ENCODE results near the gene PTPRD. TPM values are rescaled to one million over a fixed set of nuclear protein-coding genes. Genes with fewer than 3 reads are reported as not detected.

Gene PTPRD
- total RNA-seq, 1 experiment from 2014 or later = 32.5 TPM

GRCh38 chr9:10045598-10045997 lies 567.2 kb downstream of the PTPRD start:
- Histone ChIP-seq H3K23me2 (ENCODE audit: insufficient read length, low read depth, low read length, poor library complexity, severe bottlenecking) (no peaks in the 10 kb centered on the region), H4K5ac (ENCODE audit: insufficient read length, low read depth, low read length) (no peak overlapping the region), H4K20me1 (ENCODE audit: control insufficient read depth, insufficient read depth, insufficient read length) (no peaks in the 10 kb centered on the region), H3K56ac (ENCODE audit: insufficient read length, low read depth, low read length) (no peak overlapping the region), H3K27ac (ENCODE audit: insufficient read length, low read depth, low read length) (no peak overlapping the region), H2AK5ac (ENCODE audit: insufficient read length, low read length) (no peak overlapping the region), H2BK120ac (ENCODE audit: low read depth, low read length, poor library complexity, severe bottlenecking) (no peak overlapping the region), H3K4me2 (ENCODE audit: insufficient read depth, insufficient read length, low read length) (no peak overlapping the region), H3K79me2 (ENCODE audit: insufficient read depth, low read length) (no peaks in the 10 kb centered on the region), H3K4me1 (ENCODE audit: insufficient read depth, low read length) (no peaks in the 10 kb centered on the region), H3K18ac (ENCODE audit: insufficient read length, low read depth, low read length) (no peak overlapping the region), H3K9me3 (ENCODE audit: control insufficient read depth, low read depth, low read length) (no peaks in the 10 kb centered on the region), H2AFZ (ENCODE audit: low read length) (no peak overlapping the region), H3K23ac (ENCODE audit: insufficient read length, low read depth, low read length) (no peak overlapping the region), H4K8ac (replicated peaks; ENCODE audit: insufficient read length, low read depth, low read length) (no peak overlapping the region), H2BK15ac (ENCODE audit: low read depth, low read length) (no peak overlapping the region), H4K91ac (ENCODE audit: insufficient read length, low read depth, low read length) (no peak overlapping the region), H2BK12ac (ENCODE audit: insufficient read length, low read depth, low read length) (no peak overlapping the region), H3K14ac (ENCODE audit: insufficient read depth, low read length) (no peak overlapping the region), H3K4ac (ENCODE audit: low read depth, low read length) (no peak overlapping the region), H3T11ph (ENCODE audit: low read length) (no peak overlapping the region), H3K27me3 (ENCODE audit: insufficient read depth, low read length) (no peaks in the 10 kb centered on the region), H3K9ac (ENCODE audit: extremely low read depth, insufficient read length, low read length) (no peak overlapping the region), H2BK20ac (ENCODE audit: low read depth, low read length, poor library complexity, severe bottlenecking) (no peak overlapping the region), H3K79me1 (ENCODE audit: insufficient read depth, low read depth, low read length, poor library complexity, severe bottlenecking) (no peaks in the 10 kb centered on the region), H2BK5ac (ENCODE audit: insufficient read length, low read length) (no peak overlapping the region)
- no CpG with 5 or more reads among the region's 2 CpGs for WGBS (ENCODE audit: extremely low coverage, insufficient read length, low lambda C conversion rate)
- no peaks in the 10 kb centered on the region for H3K9me3 Mint-ChIP-seq
- no peak overlapping the region for H3K4me3 Mint-ChIP-seq
- peak; percentile 57 for TF ChIP-seq CTCF (conservative IDR thresholded peaks at IDR 0.05)
- no peak for DNase-seq
- H3K27ac Mint-ChIP-seq = no peak overlapping the region
- no peaks in the 10 kb centered on the region for H3K36me3 Mint-ChIP-seq (ENCODE audit: insufficient read depth in 1 of 3, low read depth in 3 of 3)
- H3K4me1 Mint-ChIP-seq = peaks cover 0 to 3% of the 10 kb centered on the region in 2 experiments; a peak in 1 of 4 replicates
- no peaks in the 10 kb centered on the region for H3K27me3 Mint-ChIP-seq (ENCODE audit: low read depth)

Data from H9 (cell line).